ENCODE data around the gene PCSK1N.

The PCSK1N gene

DNA sequence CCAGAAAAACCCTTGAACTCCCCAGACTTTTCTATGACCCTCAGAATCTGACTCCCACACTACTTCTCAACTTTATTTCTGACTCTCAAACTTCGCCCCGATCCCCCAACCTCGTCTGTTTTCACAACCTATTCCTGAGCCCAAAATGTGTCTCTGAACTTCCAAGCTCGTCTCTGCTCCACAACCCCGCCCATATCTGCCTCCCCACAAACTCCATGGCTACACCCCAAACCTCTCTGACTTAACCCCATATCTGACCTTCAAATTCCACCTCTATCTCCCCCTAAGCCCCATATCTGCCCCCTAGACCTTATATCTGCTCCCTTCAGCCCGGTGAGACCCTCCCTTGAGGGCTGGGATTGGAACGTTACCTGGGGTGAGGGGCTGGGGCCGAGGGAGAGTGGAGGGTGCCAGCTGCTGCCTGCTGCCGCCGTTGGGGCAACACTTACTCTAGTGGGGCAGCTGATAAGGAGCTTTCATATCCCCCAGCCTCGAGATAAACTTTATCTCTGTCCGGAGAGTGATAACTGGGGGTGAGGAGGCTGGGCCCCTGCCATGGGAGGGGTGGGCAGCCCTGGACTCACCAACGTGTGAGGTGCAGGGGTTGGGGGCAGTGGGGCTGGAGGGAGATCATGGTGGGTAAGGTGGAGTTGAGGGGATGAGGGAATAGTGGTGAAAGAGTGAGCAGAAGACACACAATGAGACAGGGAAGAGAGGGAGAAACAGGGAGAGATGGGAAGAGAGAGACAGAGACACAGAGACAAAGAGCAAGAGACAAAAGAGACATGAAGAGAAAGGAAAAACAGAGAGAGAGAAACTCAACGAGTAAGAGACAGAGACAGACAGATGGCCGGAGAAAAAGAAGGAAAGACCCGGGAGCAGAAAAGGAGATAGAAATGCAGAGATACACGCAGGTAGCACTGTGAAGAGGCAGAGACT, 47.6 kb downstream of the PCSK1N start:
- DNase-seq: no peak

DNA sequence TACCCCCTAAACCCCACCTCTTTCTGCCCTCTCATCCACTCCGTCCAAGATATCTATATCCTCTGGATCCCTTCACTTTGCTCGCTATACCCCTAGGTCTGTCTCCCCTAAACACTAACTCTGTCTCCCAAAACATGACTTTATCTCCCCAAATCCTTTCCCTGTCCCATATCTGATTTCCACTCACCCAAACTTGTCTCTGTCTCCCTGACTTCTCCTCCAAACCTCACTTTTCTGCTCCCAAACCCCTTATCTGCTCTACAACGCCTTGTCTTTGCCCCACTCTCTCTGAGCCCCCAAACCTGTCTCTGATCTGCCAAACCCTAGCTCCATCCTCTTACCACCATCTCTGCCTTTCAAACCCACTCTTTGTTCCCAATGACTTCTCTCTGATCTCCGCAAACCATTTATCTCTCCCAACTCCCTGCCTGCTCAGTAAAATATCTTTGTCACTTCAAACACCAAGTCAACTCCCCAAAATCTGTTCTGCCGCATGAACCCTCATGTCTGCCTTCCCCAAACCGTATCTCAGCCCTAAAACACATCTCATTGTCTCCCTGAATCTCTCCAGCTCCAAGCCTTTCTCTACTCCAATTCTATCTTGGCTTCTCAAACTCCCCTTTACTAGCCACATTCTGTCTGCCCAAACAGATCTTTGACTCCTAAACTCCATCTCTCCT, 48.4 kb downstream of the PCSK1N start:
- DNase-seq: no peak

DNA sequence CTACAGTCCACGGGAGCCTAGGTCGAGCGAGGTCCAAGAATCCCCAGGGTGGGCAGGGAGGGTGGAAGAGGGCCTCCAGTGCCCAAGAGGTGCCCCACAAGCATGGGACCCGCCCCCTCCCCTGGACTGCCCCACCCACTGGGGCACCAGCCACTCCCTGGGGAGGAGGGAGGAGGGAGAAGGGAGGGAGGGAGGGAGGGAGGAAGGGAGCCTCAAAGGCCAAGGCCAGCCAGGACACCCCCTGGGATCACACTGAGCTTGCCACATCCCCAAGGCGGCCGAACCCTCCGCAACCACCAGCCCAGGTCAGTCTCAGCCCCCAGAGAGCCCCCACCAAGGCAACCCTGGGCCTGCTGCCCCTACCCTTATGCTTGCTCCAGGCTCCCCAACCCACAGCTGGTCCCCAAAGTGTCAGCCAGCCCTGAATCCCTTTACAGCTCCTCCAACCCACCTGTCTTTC, 49.0 kb downstream of the PCSK1N start, which contains the start of gene GATA1:
Gene GATA1, plus strand, starts transcription at position 250 of the 460 bp plus-strand sequence. CDS start 4,520 bp downstream, outside the sequence.
- DNase-seq: no peak

DNA sequence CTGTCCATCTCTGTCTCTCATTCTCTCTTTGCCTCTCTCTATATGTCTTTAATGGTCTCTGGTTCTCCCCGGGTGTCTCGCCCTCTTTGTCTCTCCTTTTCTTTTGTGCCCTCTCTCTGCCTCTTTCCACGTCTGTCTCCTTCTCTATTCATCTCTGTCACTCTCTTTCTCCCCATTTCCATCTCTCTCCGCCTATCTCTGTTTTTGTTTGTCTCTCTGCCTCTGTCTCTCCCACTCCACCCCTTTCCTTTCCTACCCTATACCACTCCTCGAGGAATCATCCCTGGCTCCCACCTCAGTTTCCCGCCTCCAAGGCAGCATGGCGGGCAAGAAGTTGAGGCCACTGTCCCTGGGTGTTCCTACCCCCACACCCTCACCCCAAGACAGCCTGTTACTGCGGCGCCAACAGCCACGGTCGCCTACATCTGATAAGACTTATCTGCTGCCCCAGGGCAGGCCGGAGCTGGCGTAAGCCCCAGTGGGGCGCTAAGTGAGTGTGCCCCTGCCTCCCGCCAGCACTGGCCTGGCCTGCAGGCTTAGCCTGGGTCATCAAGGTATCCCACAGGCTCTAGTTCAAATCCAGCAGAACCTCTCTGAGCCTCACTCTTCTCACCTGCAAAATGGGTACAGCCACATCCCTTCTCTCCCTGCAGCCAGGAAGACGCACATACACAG, 49.7 kb downstream of the PCSK1N start:
- DNase-seq: no peak

DNA sequence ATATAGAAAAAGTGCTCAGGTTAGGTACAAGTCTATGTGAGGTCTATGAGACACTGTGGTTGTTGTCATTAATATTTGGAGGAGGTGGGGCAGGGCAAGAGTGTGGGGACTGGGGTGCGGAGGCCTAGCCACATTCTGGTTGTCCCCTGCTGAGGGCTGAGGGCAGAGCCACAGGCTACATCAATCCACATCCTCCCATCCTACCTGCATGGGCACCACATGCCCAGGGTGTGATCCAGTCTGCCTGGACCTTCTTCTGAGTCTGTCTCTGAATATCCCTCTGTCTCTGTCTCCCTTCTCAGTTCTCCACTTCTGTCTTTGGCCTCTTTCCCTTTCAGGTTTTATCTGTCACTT, 50.2 kb downstream of the PCSK1N start:
- DNase-seq: no peak

DNA sequence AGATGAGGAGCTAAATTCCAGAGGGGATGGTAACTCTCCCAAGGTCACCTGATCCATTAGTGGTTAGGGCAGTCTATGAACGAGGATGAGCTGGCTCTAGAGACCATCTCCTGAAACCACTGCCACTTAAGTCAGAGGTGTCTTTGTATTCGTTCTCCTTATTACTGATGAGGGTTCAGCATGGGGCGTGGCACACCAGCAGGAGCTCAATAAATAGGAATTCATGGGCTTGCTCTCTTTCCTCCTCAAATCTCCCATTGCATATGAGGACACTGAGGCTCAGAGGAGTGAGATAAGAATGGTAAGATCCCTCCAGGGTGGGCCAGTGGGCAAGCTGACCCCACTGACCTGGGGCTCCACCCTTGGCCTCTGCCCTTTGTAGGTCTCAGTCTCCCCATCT, 50.7 kb downstream of the PCSK1N start:
- DNase-seq: no peak

DNA sequence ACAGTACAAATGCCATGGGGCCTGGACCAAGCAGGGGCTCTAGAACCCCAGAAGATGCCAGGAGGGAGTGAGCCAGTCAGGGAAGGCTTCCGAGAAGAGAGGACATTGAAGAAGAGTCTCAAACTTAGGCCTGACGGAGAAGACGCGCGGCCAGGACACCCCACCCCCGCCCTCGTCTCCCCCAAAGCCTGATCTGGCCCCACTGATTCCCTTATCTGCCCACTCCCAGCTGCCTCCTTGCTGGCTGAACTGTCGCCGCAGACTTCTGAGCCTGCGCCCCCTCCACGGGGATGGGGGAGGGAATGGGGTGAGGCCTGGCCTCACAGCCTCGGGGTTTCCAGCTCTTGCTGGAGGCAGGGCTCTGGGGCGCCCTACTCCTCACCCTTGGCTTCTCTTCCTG, 52.6 kb downstream of the PCSK1N start:
- DNase-seq: no peak

DNA sequence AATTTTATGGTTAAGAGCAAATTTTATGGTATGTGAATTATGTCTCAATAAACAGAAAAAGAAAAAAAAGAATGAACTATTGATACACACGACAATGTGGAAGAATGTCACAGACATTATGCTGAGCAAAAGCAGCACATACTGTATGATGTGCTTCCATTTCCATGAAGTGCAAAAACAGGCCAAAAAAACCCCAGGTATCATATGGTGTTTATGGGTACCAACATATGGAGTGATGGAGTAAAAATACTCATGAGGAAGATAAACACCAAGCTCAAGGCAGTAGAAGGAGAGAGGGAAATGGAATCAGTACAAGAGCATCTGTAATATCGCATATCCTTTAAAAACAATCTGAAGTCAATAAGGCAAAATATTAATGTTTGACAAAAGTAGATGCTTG, 53.2 kb downstream of the PCSK1N start:
- DNase-seq: no peak

DNA sequence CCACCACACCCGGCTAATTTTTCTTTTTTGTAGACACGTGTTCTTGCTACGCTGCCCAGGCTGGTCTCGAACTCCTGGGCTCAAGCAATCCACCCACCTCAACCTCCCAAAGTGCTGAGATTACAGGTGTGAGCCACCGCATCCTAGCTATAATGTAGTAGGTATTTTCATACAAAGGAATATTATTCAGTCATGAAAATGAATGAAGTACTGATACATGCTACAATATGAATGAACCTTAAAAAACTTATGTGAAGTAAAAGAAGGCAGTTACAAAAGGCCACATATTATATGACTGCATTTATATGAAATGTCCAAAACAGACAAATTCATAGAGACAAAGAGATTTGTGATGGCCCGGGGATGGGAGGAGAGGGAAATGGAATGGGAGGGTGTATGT, 53.7 kb downstream of the PCSK1N start:
- DNase-seq: no peak
